Fibroblast of pulmonary artery (primary cell): ENCODE results near the gene CSTA.

Source experiments
- DNase-seq: peaks from one replicate; pipeline ENCODE4 v3.0.0-alpha.2; 2010; ENCODE audit warnings: low read depth
- H3K4me3 ChIP-seq: replicated peaks from 2 replicates; pipeline ENCODE4 v1.5.1; 2011; ENCODE audit warnings: low read depth, mild to moderate bottlenecking, control low read depth, low read length, moderate library complexity
- CTCF ChIP-seq: IDR thresholded peaks from 2 replicates; pipeline ENCODE4 v1.5.1; 2011; ENCODE audit warnings: mild to moderate bottlenecking, control low read depth, low read length, inconsistent platforms; ENCODE audit errors: missing control alignments

Gene CSTA

DNA sequence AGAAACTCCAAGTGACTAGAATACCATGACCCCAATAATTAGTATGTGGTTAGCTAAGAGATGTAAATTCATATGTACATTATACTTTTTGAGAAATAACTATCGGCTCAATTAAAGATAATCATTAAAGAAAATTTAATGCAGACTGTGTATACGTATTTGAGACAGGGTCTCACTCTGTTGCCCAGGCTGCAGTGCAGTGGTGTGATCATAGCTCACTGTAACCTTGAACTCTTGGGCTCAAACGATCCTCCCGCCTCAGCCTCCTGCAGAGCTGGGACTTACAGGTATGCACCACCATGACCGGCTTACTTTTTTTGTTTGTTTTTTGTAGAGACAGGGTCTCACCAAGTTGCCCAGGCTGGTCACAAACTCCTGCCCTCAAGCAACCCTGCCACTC, 8.7 kb upstream of the CSTA start:
- no peak for DNase-seq
- no peak overlapping the region for H3K4me3 ChIP-seq
- TF ChIP-seq CTCF = no peak

DNA sequence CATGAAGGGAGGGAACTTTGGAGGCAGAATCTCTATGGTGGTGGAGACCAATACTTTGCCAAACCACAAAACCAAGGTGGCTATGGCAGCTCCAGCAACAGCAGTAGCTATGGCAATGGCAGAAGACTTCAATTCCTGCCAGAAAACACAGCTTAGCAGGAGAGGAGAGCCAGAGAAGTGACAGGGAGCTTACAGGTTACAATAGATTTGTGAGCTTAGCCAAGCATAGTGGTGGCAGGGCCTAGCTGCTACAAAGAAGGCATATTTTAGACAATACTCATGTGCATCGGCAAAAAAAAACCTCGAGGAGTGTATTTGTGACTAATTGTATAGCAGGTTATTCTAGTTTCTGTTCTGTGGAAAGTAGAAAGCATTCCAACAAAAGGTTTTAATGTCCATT, 6.4 kb upstream of the CSTA start:
- no peak overlapping the region for H3K4me3 ChIP-seq
- no peak for DNase-seq
- no peak for TF ChIP-seq CTCF

GRCh38 chr3:122322095-122323075, 2.7 kb upstream of the CSTA start:
- no peak for TF ChIP-seq CTCF
- no peak for DNase-seq
- H3K4me3 ChIP-seq = no peak overlapping the region

GRCh38 chr3:122325769-122326168, 721 bp downstream of the CSTA start:
- no peak overlapping the region for H3K4me3 ChIP-seq
- no peak for TF ChIP-seq CTCF
- no peak for DNase-seq

- DNase-seq = no peak
- H3K4me3 ChIP-seq = no peak overlapping the region
- no peak for TF ChIP-seq CTCF
Observed at GRCh38 chr3:122331886-122332285, 6.8 kb downstream of the CSTA start.

- H3K4me3 ChIP-seq = no peak overlapping the region
- DNase-seq = no peak
- TF ChIP-seq CTCF = no peak
Observed at GRCh38 chr3:122332551-122332950, 7.5 kb downstream of the CSTA start.

DNA sequence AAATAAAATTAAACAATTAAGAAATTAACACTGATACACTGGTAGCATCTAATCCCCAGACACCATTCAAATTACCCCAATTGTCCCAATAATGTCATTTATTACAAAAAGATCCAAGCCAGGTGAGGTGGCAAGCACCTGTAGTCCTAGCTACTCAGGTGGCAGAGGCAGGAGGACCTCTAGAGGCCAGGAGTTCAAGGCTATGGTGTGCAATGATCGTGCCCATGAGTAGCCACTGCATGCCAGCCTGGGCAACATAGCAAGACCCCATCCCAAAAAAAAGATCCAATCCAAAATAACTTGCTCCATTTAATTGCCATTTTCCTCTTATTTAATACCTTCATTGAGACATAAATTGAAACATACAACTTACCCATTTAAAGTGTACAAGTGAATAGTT, 17.8 kb downstream of the CSTA start:
- no peak for DNase-seq
- TF ChIP-seq CTCF = no peak
- no peak overlapping the region for H3K4me3 ChIP-seq
